AG10803 (cell line): ENCODE results near the gene ERP29.
"Not testable (repeated sequence)": the region's sequence is repeated elsewhere in the genome, so short reads cannot be mapped to it uniquely, and the experiment has no call there.

Source experiments
- DNase-seq: peaks from one replicate; pipeline ENCODE4 v3.0.0; 2010; ENCODE audit warnings: low read depth
- H3K4me3 ChIP-seq: 2 replicates; pipeline ENCODE4 v1.5.1; 2011; ENCODE audit warnings: mild to moderate bottlenecking, low read length, control low read depth
- CTCF ChIP-seq: conservative IDR thresholded peaks from 2 replicates; pipeline ENCODE4 v1.5.1; 2011; ENCODE audit warnings: mild to moderate bottlenecking, low read length, control low read depth, inconsistent platforms

The ERP29 gene

GRCh38 chr12:112023759-112024396 is 10.7 kb downstream of the ERP29 start:
- H3K4me3 ChIP-seq, result no peak overlapping the region
- no peak for DNase-seq
- TF ChIP-seq CTCF, result no peak

- DNase-seq, result no peak
- no peak for TF ChIP-seq CTCF
- H3K4me3 ChIP-seq, result no peak overlapping the region
Observed at GRCh38 chr12:112025808-112026375, 12.7 kb downstream of the ERP29 start.

GRCh38 chr12:112029301-112029700 is 16.1 kb downstream of the ERP29 start:
- no peak for TF ChIP-seq CTCF
- no peak overlapping the region for H3K4me3 ChIP-seq
- no peak for DNase-seq

- no peak for DNase-seq
- H3K4me3 ChIP-seq, result no peak overlapping the region
- TF ChIP-seq CTCF, result no peak
Observed at GRCh38 chr12:112031472-112031871, 18.2 kb downstream of the ERP29 start.

GRCh38 chr12:112032292-112032691 is 19.1 kb downstream of the ERP29 start:
- no peak for TF ChIP-seq CTCF
- DNase-seq, result no peak
- no peak overlapping the region for H3K4me3 ChIP-seq

- no peak for DNase-seq
- H3K4me3 ChIP-seq, result no peak overlapping the region
- no peak for TF ChIP-seq CTCF
Observed at GRCh38 chr12:112035219-112035785, 22.1 kb downstream of the ERP29 start.

- H3K4me3 ChIP-seq, DNase-seq: not testable (repeated sequence)
Observed at GRCh38 chr12:112036614-112037013, 23.4 kb downstream of the ERP29 start.
